IMR-90 (cell line): ENCODE results near the gene PSG7. TPM values are rescaled to one million over a fixed set of nuclear protein-coding genes. Genes with fewer than 3 reads are reported as not detected.
"Not testable (repeated sequence)": the region's sequence is repeated elsewhere in the genome, so short reads cannot be mapped to it uniquely, and the experiment has no call there.

ENCODE experiments used
- ATAC-seq: fragments of 200-7000 bp; cut with Tn5 transposase; 2 replicates; pipeline ENCODE4 v1.9.1; 2020; ENCODE audit warnings: low read depth, mild to moderate bottlenecking, moderate library complexity
- BruUV-seq: library from RNA; stranded (reverse); fragments of 400-500 nt; replicated peaks from 2 replicates; lab custom pipeline; 2021; lab: Mats Ljungman, UMichigan
- CTCF ChIA-PET: fragments of 300-600 bp; formaldehyde crosslinking; extraction: SDS; loops from one replicate; lab custom pipeline; 2021; ENCODE audit warnings: antibody characterized with exemption; lab: Yijun Ruan, JAX
- POLR2A ChIA-PET: fragments of 300-600 bp; sonication (Branson Sonifier 250); formaldehyde crosslinking; loops from one replicate; lab custom pipeline; 2022; ENCODE audit warnings: antibody characterized with exemption; ENCODE audit not compliant: unreplicated experiment; lab: Charles Lee
- DNase-seq: peaks from one replicate; pipeline ENCODE4 v3.0.0; 2013
- H2AFZ ChIP-seq: replicated peaks from 2 replicates; pipeline ENCODE3; 2013; ENCODE audit warnings: low read length, mild to moderate bottlenecking; ENCODE audit not compliant: poor library complexity
- H2AK5ac ChIP-seq: 2 replicates; pipeline ENCODE4 v1.6.1; 2013; ENCODE audit warnings: low read depth, low read length, inconsistent platforms
- H2AK9ac ChIP-seq: replicated peaks from 2 replicates; pipeline ENCODE3; 2013; ENCODE audit warnings: mild to moderate bottlenecking, low read depth, low read length, moderate library complexity; ENCODE audit not compliant: poor library complexity
- H2BK120ac ChIP-seq: 2 replicates; pipeline ENCODE4 v1.6.1; 2013; ENCODE audit warnings: low read depth, low read length, inconsistent platforms
- H2BK15ac ChIP-seq: 3 replicates; pipeline ENCODE4 v1.6.1; 2013; ENCODE audit warnings: low read depth, low read length, inconsistent platforms
- H2BK20ac ChIP-seq: 2 replicates; pipeline ENCODE4 v1.6.1; 2013; ENCODE audit warnings: low read depth, mild to moderate bottlenecking, inconsistent platforms, low read length, moderate library complexity
- H2BK5ac ChIP-seq: 2 replicates; pipeline ENCODE4 v1.6.1; 2013; ENCODE audit warnings: mild to moderate bottlenecking, low read depth, low read length, inconsistent platforms; ENCODE audit not compliant: poor library complexity, severe bottlenecking
- H3K14ac ChIP-seq: replicated peaks from 2 replicates; pipeline ENCODE4 v1.6.1; 2013; ENCODE audit warnings: low read depth, low read length, inconsistent platforms
- H3K18ac ChIP-seq: 2 replicates; pipeline ENCODE4 v1.6.1; 2013; ENCODE audit warnings: low read depth, low read length, control low read depth
- H3K23ac ChIP-seq: 2 replicates; pipeline ENCODE4 v1.6.1; 2013; ENCODE audit warnings: low read depth, low read length, inconsistent platforms
- H3K27ac ChIP-seq: 2 replicates; pipeline ENCODE4 v1.5.1; 2013; ENCODE audit warnings: mild to moderate bottlenecking, control low read depth, low read length; ENCODE audit not compliant: insufficient read depth
- H3K27me3 ChIP-seq: 2 replicates; pipeline ENCODE4 v1.6.1; 2013; ENCODE audit warnings: low read length; ENCODE audit not compliant: control insufficient read depth, insufficient read depth
- H3K36me3 ChIP-seq: 2 replicates; pipeline ENCODE4 v1.6.1; 2013; ENCODE audit warnings: low read length, mixed read lengths; ENCODE audit not compliant: control insufficient read depth, insufficient read depth
- H3K4ac ChIP-seq: 2 replicates; pipeline ENCODE4 v1.6.1; 2013; ENCODE audit warnings: low read depth, low read length, inconsistent platforms
- H3K4me1 ChIP-seq: 2 replicates; pipeline ENCODE4 v1.6.1; 2013; ENCODE audit warnings: low read length, mixed read lengths; ENCODE audit not compliant: control insufficient read depth, insufficient read depth
- H3K4me2 ChIP-seq: 2 replicates; pipeline ENCODE4 v1.6.1; 2013; ENCODE audit warnings: low read depth, mild to moderate bottlenecking, control low read depth, low read length, moderate library complexity
- H3K4me3 ChIP-seq: 2 replicates; pipeline ENCODE4 v1.5.1; 2013; ENCODE audit warnings: low read depth, mild to moderate bottlenecking, control low read depth, low read length, moderate library complexity; ENCODE audit not compliant: insufficient read depth
- H3K56ac ChIP-seq: 2 replicates; pipeline ENCODE4 v1.6.1; 2013; ENCODE audit warnings: low read length, inconsistent platforms; ENCODE audit not compliant: insufficient read depth; ENCODE audit errors: extremely low read depth
- H3K79me1 ChIP-seq, 2 experiments: 2 replicates each; pipeline ENCODE4 v1.6.1; 2013; ENCODE audit warnings: low read length in 2 of 2, inconsistent platforms in 1 of 2, low read depth in 1 of 2
- H3K9ac ChIP-seq: 2 replicates; pipeline ENCODE4 v1.6.1; 2013; ENCODE audit warnings: low read depth, low read length, control low read depth
- H3K9me1 ChIP-seq: 2 replicates; pipeline ENCODE4 v1.6.1; 2013; ENCODE audit warnings: low read length, inconsistent platforms; ENCODE audit not compliant: insufficient read depth
- H3K9me3 ChIP-seq: 2 replicates; pipeline ENCODE4 v1.6.1; 2013; ENCODE audit warnings: low read length; ENCODE audit not compliant: control insufficient read depth, insufficient read depth
- H4K20me1 ChIP-seq: 2 replicates; pipeline ENCODE4 v1.6.1; 2013; ENCODE audit warnings: low read length, inconsistent platforms; ENCODE audit not compliant: insufficient read depth
- H4K5ac ChIP-seq: 2 replicates; pipeline ENCODE4 v1.6.1; 2013; ENCODE audit warnings: mild to moderate bottlenecking, low read depth, low read length, control low read depth
- H4K8ac ChIP-seq, 2 experiments: 2 replicates each; pipeline ENCODE4 v1.6.1; 2013; ENCODE audit warnings: low read depth in 2 of 2, low read length in 2 of 2, control low read depth in 1 of 2, inconsistent platforms in 1 of 2
- H4K91ac ChIP-seq: 2 replicates; pipeline ENCODE4 v1.6.1; 2013; ENCODE audit warnings: low read depth, low read length, inconsistent platforms; ENCODE audit not compliant: insufficient read depth
- WGBS, 2 experiments: methylation state at CpG; one replicate each; pipeline versions ENCODE4 v1.1.5 to v1.1.7; 2013; ENCODE audit warnings: missing lambda C conversion rate in 2 of 2; ENCODE audit not compliant: insufficient read length in 1 of 2; ENCODE audit errors: extremely low coverage in 2 of 2; 5-methylcytosine and 5-hydroxymethylcytosine counted together
- dilution Hi-C: fragments of 300-500 bp; cut with HindIII; formaldehyde crosslinking; loops from one replicate; pipeline ENCODE4 v1.14.3; 2018; ENCODE audit warnings: low sequenced_read_pairs; ENCODE audit not compliant: unreplicated experiment
- in situ Hi-C: fragments of 300-500 bp; cut with MboI; formaldehyde crosslinking; loops from 3 replicates; pipeline ENCODE4 v1.14.3; 2019; ENCODE audit warnings: low sequenced_read_pairs, inconsistent platforms, mixed read lengths
- intact Hi-C: fragments of 100-400 bp; cut with micrococcal nuclease; formaldehyde crosslinking; loops from 2 replicates; pipeline ENCODE4 v1.10.0; 2022
- polyA plus RNA-seq, 3 experiments: library from polyadenylated mRNA; depleted of rRNA; stranded (reverse); fragments of >200 nt; gene quantifications; 2 replicates each; pipeline ENCODE4 v1.2.3, GENCODE V29; 2012; ENCODE audit warnings: low replicate concordance in 1 of 3
- total RNA-seq: library from RNA; depleted of rRNA; stranded (reverse); fragments of >200 nt; gene quantifications from 2 replicates; pipeline ENCODE4 v1.2.3, GENCODE V29; 2012

PSG7 gene
- total and polyA plus RNA-seq, 2 of the 4 experiments (the other 2 are of a cell fraction), result under 0.01 to 0.26 TPM

- H2BK120ac ChIP-seq, H4K5ac ChIP-seq, H2BK20ac ChIP-seq, H4K91ac ChIP-seq, H3K27ac ChIP-seq, CTCF ChIA-PET, H3K4me1 ChIP-seq, H3K14ac ChIP-seq, POLR2A ChIA-PET, H3K79me1 ChIP-seq, ATAC-seq, intact Hi-C loops, DNase-seq, dilution Hi-C loops, H2AK9ac ChIP-seq, H2AFZ ChIP-seq, H3K4ac ChIP-seq, H4K8ac ChIP-seq, H2AK5ac ChIP-seq, H3K9me3 ChIP-seq, H3K4me3 ChIP-seq, H3K56ac ChIP-seq, H3K9me1 ChIP-seq, H2BK5ac ChIP-seq, H3K4me2 ChIP-seq, H2BK15ac ChIP-seq, H3K27me3 ChIP-seq, H3K23ac ChIP-seq, H4K20me1 ChIP-seq, H3K36me3 ChIP-seq, H3K18ac ChIP-seq, BruUV-seq, H3K9ac ChIP-seq: not testable (repeated sequence)
- in situ Hi-C loops, result loop anchor here (10.0 kb wide), 1 partner anchor 219 kb away; no protein-coding TSS in a partner anchor
- WGBS, 2 experiments, result no CpG with 5 or more reads among the region's 5 CpGs
Observed at GRCh38 chr19:42913516-42913915, 23.5 kb downstream of the PSG7 start.

GRCh38 chr19:42912941-42913340 lies 24.1 kb downstream of the PSG7 start:
- POLR2A ChIA-PET, H2BK20ac ChIP-seq, H3K18ac ChIP-seq, H3K56ac ChIP-seq, H3K36me3 ChIP-seq, H3K9me3 ChIP-seq, H3K14ac ChIP-seq, H3K23ac ChIP-seq, dilution Hi-C loops, H2BK5ac ChIP-seq, H4K5ac ChIP-seq, H2AK5ac ChIP-seq, CTCF ChIA-PET, intact Hi-C loops, H3K4me1 ChIP-seq, H3K4me3 ChIP-seq, H4K91ac ChIP-seq, H3K79me1 ChIP-seq, H2BK15ac ChIP-seq, H3K9ac ChIP-seq, H2AK9ac ChIP-seq, H3K4me2 ChIP-seq, DNase-seq, ATAC-seq, H3K4ac ChIP-seq, H3K27ac ChIP-seq, H4K20me1 ChIP-seq, H2BK120ac ChIP-seq, H2AFZ ChIP-seq, H3K9me1 ChIP-seq, BruUV-seq, H3K27me3 ChIP-seq, H4K8ac ChIP-seq: not testable (repeated sequence)
- in situ Hi-C loops, result loop anchor here (10.0 kb wide), 1 partner anchor 218 kb away; no protein-coding TSS in a partner anchor
- no CpG with 5 or more reads among the region's 4 CpGs for WGBS, 2 experiments
